MG63 (cell line): ENCODE measurements around the gene ACAN. TPM values are rescaled to one million over a fixed set of nuclear protein-coding genes. Genes with fewer than 3 reads are reported as not detected.

Source experiments
- DNase-seq: peaks from one replicate; pipeline ENCODE4 v3.0.0-alpha.2; 2020
- H3K27me3 ChIP-seq: fragments of 250-450 bp; sonication (Bioruptor Pico); 2 replicates; pipeline ENCODE4 v1.5.1; 2020; ENCODE audit warnings: mild to moderate bottlenecking, moderate library complexity
- H3K36me3 ChIP-seq: fragments of 250-450 bp; sonication (Bioruptor Pico); 2 replicates; pipeline ENCODE4 v1.5.1; 2020; ENCODE audit warnings: mild to moderate bottlenecking, moderate library complexity
- H3K4me3 ChIP-seq: fragments of 250-450 bp; sonication (Bioruptor Pico); 2 replicates; pipeline ENCODE4 v1.5.1; 2020; ENCODE audit warnings: mild to moderate bottlenecking, moderate library complexity
- H3K9me3 ChIP-seq: fragments of 250-450 bp; sonication (Bioruptor Pico); 2 replicates; pipeline ENCODE4 v1.5.1; 2020; ENCODE audit warnings: mild to moderate bottlenecking, moderate library complexity
- total RNA-seq: library from RNA; depleted of rRNA; stranded (reverse); fragments of >200 nt; shearing (Covaris generic); gene quantifications from 2 replicates; pipeline ENCODE4 v1.2.3, GENCODE V29; 2014; ENCODE audit warnings: low replicate concordance

The ACAN gene
- total RNA-seq, 1 experiment from 2014 or later: 0.16 TPM

DNA sequence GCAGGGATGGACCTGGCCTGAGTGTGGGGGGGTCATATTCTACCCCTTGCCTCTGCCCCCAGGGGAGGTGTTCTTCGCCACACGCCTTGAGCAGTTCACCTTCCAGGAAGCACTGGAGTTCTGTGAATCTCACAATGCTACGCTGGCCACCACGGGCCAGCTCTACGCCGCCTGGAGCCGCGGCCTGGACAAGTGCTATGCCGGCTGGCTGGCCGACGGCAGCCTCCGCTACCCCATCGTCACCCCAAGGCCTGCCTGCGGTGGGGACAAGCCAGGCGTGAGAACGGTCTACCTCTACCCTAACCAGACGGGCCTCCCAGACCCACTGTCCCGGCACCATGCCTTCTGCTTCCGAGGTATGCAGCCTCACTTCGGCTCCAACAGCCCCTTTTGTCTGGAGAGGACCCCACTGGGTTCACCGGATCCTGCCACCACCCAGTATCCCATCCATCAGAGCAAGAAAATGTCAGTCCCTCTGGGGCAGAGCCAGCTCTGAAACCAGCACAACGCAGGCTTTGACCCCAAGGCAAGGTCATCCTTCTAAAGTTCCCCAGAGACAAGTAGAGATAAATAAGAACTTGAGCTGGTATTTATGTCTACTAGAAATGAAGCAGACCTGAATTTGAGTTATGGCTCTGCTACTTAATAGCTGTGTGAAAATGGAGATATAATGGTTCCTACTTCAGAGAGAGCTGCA, 46.3 kb downstream of the ACAN start:
- no peak overlapping the region for H3K4me3 ChIP-seq
- no peaks in the 10 kb centered on the region for H3K27me3 ChIP-seq
- H3K36me3 ChIP-seq: no peaks in the 10 kb centered on the region
- DNase-seq: no peak
- no peaks in the 10 kb centered on the region; the same call in 1 of the 2 replicates for H3K9me3 ChIP-seq

DNA sequence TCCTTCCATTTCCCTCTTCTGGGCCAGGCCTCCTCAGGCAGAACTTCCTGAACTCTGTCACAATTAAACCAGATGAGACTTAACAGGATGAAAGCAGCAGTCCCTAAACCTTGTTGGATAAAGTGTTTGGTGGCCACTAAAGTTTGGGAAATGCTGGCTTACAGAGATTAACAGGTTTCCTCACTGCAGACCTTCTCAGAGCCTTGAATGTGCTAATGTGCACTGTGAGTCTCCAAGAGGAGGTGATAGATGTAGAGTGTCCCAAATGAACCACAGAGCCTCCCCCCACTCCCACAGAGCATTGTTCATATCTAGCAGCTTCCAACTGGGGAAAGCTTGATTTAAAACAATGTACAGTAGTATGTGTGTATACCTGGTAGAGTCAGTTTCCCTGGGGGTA, 49.2 kb downstream of the ACAN start:
- no peak for DNase-seq
- no peak overlapping the region for H3K4me3 ChIP-seq
- no peaks in the 10 kb centered on the region for H3K36me3 ChIP-seq
- H3K9me3 ChIP-seq: no peaks in the 10 kb centered on the region; the same call in 1 of the 2 replicates
- H3K27me3 ChIP-seq: no peaks in the 10 kb centered on the region

DNA sequence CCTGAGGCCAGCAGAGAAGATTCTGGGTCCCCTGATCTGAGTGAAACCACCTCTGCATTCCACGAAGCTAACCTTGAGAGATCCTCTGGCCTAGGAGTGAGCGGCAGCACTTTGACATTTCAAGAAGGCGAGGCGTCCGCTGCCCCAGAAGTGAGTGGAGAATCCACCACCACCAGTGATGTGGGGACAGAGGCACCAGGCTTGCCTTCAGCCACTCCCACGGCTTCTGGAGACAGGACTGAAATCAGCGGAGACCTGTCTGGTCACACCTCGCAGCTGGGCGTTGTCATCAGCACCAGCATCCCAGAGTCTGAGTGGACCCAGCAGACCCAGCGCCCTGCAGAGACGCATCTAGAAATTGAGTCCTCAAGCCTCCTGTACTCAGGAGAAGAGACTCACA, 55.7 kb downstream of the ACAN start:
- Histone ChIP-seq H3K9me3 (no peaks in the 10 kb centered on the region; the same call in 1 of the 2 replicates), H3K4me3 (no peak overlapping the region), H3K36me3 (no peaks in the 10 kb centered on the region), H3K27me3 (no peaks in the 10 kb centered on the region; the same call in 1 of the 2 replicates)
- DNase-seq: no peak

DNA sequence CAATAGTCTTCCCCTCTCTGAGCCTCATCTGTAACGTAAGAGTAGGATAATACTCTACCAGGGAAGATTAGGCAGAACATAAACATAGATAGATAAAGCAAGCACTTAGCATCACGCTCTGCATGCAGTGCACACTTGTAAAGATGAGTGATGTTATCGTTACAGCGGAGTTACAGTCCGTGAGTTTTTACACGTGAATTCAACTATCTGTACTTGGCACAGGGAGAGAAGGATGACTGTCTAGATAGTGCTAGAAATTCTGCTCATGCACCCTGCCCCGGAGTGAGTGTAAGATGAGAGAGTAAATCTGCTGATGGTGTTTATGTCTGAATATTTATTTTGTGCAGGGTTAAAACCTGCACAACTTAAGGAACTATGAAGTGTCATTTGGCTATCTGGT, 56.3 kb downstream of the ACAN start:
- H3K36me3 ChIP-seq: no peaks in the 10 kb centered on the region
- no peak for DNase-seq
- no peaks in the 10 kb centered on the region for H3K9me3 ChIP-seq
- no peak overlapping the region for H3K4me3 ChIP-seq
- no peaks in the 10 kb centered on the region; the same call in 1 of the 2 replicates for H3K27me3 ChIP-seq

DNA sequence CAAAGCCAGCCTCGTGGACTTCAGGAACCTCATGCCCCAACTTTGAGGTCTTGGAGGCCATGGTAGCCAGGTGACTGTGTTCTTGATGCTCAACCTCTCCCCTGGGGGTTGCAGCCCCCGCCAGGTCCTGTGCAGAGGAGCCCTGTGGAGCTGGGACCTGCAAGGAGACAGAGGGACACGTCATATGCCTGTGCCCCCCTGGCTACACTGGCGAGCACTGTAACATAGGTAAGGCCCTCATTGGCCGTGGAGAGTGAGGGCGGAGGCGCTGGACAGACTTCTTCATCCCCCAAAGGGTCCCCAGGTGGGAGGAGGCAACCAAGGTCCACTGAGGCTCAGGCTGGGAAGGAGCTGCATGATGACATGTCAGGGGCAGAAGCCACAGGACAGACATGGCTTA, 57.0 kb downstream of the ACAN start:
- Histone ChIP-seq H3K4me3 (no peak overlapping the region), H3K9me3 (no peaks in the 10 kb centered on the region), H3K36me3 (no peaks in the 10 kb centered on the region), H3K27me3 (no peaks in the 10 kb centered on the region; the same call in 1 of the 2 replicates)
- DNase-seq: no peak

DNA sequence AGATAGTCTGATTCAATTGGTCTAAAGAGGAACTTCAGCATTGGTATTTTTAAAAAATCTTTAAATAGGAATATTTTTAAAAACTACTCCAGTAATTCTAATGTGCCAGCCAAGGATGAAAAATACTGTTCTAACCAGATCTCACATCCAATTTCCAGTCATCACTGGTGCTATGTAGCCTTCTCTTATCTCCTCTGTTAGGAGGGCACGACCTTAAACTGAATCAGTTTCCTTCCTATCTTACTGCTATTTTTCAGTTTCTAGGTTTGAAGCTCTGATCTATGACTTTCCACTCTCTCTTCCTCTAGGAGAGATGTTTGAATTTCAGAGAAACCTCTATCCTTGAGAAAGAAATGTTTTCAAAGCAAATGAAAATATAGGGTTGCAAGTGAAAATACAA, 60.2 kb downstream of the ACAN start:
- Histone ChIP-seq H3K4me3 (no peak overlapping the region), H3K36me3 (no peaks in the 10 kb centered on the region), H3K9me3 (no peaks in the 10 kb centered on the region), H3K27me3 (no peaks in the 10 kb centered on the region; the same call in 1 of the 2 replicates)
- no peak for DNase-seq

DNA sequence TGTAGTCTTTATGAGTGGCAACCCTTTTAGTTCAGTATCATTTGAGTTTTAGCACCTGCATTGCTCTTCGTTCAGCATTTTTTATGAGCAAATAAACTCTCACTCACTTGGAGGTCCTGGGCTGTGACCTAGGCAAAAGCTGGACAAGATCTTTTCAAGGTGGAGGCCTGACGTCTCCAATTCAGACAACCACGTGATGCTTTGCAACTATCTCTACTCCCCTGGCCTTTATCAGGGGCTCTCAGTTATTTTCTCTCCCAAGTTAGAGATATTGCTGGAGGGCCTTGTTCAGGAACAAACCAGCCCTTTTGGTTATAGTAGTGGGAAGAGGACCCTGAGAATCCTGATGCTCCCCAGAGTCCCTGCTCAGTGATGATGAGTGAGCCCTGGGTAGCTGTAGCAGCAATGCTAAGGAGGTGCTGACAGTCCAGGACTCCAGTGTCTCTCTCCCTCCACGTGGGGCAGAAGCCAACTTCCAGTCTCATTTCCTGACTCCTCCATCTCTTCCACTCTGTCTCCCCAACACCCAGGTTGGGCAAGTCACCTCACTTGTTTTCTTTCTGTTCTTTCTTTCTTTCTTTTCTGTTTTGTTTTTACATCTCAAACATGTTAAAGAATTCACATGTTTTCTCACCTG, 61.7 kb downstream of the ACAN start:
- Histone ChIP-seq H3K27me3 (no peaks in the 10 kb centered on the region; the same call in 1 of the 2 replicates), H3K36me3 (no peaks in the 10 kb centered on the region), H3K9me3 (no peaks in the 10 kb centered on the region), H3K4me3 (no peak overlapping the region)
- DNase-seq: no peak

DNA sequence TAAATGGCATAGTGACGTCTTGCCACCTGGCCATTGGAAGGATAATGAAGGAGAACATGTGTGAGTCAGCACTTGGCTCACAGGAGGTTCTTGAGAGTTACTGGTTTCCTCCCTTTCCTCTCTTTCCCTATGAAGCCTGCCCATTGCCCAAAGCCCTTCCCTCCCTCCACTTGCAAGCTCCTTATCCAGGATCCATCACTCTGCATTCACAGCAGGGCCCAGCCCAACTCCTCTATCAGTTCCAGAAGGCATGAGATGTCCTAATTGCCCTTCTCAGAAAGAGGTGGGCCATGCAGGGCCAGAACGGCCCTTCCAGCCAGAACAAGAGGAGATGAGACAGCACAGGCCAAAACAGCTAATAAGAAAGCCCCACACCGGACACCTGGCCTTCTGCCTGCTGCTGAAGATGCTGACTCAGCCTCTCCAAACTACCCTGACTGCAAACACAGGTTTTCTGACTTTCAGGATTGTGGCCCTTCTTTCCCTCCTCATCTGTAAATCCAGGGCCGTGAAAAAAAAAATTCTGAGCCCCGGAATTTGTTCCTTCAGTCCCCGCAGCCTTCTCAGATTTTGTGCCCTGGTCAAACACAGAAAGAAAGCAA, 62.4 kb downstream of the ACAN start:
- no peaks in the 10 kb centered on the region for H3K9me3 ChIP-seq
- DNase-seq: no peak
- H3K36me3 ChIP-seq: no peaks in the 10 kb centered on the region
- H3K4me3 ChIP-seq: no peak overlapping the region
- H3K27me3 ChIP-seq: no peaks in the 10 kb centered on the region; the same call in 1 of the 2 replicates

DNA sequence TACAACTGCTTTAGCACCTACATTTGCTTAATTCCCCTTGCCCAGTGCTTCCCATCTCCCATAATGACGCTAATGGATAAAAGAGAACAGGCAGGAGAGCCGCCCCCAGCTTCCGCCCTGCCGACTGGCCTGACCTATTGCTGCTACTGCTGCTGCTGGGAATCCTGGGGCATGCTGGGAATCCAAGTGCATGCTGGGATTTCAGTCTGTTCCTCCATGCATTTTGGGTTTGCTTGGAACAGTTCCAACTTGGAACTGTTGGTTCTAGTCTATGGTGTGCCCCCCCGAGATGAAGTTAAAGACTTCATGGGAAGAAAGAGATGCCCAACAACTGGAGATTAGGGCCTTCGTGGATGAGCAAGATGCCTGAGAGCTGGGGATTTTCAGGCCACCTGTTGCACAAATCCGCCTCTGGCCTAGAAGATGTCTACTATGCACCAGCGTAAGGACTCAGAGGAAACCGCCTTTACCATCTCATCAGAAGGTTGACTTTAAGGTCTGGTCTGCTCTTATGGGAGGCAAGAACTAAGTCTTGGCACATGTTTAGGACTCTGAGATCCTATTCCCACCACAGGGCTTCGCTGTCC, 63.2 kb downstream of the ACAN start:
- Histone ChIP-seq H3K36me3 (no peaks in the 10 kb centered on the region), H3K9me3 (no peaks in the 10 kb centered on the region), H3K4me3 (no peak overlapping the region), H3K27me3 (no peaks in the 10 kb centered on the region; the same call in 1 of the 2 replicates)
- no peak for DNase-seq

DNA sequence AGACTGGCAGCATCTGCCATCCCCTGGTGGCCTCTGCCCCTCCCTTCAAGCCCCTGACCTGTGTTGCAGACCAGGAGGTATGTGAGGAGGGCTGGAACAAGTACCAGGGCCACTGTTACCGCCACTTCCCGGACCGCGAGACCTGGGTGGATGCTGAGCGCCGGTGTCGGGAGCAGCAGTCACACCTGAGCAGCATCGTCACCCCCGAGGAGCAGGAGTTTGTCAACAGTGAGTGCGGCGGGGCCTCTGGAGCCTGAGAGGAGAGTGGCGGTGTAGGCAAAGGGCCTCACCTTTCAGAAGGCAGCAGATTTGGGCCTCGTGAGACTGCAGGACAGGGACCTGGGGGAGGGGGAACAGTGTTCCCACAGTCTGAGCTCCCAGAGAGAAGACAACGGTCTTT, 68.1 kb downstream of the ACAN start:
- no peak overlapping the region for H3K4me3 ChIP-seq
- no peaks in the 10 kb centered on the region for H3K9me3 ChIP-seq
- no peaks in the 10 kb centered on the region for H3K36me3 ChIP-seq
- DNase-seq: no peak
- no peaks in the 10 kb centered on the region for H3K27me3 ChIP-seq

DNA sequence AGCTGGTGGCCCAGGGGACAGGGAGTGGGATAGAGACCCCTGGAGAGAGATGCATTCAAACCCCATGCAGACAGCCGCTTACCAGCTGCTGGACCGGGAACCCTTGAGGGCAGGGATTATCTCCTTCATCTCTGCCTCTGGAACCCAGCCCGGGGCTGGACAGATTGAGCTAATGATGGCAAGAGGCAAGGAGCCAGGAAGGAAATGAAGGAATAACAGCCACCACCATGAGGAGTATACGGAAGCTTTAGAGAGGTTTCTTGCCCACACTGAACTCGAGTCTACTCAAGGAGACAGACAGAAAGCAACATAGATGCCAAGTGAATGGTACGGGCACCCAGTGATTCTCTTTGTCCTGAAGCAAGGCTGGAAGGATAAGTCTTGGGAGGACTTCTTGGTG, 68.9 kb downstream of the ACAN start:
- DNase-seq: no peak
- no peaks in the 10 kb centered on the region for H3K9me3 ChIP-seq
- H3K27me3 ChIP-seq: no peaks in the 10 kb centered on the region
- no peaks in the 10 kb centered on the region for H3K36me3 ChIP-seq
- H3K4me3 ChIP-seq: no peak overlapping the region

DNA sequence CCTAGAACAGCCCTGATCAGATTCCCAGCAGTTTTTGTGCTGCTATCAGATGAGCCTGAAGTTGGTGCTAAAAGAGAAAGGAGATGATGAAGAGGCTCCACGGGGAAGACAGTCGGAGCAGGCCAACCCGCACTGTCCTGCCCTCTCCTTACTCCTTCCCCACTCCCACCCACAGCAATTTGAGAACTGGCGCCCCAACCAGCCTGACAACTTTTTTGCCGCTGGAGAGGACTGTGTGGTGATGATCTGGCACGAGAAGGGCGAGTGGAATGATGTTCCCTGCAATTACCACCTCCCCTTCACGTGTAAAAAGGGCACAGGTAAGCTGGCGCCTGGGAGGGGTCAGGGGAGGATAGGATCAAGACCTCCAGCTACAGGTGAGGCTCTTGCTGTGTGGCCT, 69.5 kb downstream of the ACAN start:
- Histone ChIP-seq H3K9me3 (no peaks in the 10 kb centered on the region), H3K36me3 (no peaks in the 10 kb centered on the region), H3K27me3 (no peaks in the 10 kb centered on the region), H3K4me3 (no peak overlapping the region)
- no peak for DNase-seq

DNA sequence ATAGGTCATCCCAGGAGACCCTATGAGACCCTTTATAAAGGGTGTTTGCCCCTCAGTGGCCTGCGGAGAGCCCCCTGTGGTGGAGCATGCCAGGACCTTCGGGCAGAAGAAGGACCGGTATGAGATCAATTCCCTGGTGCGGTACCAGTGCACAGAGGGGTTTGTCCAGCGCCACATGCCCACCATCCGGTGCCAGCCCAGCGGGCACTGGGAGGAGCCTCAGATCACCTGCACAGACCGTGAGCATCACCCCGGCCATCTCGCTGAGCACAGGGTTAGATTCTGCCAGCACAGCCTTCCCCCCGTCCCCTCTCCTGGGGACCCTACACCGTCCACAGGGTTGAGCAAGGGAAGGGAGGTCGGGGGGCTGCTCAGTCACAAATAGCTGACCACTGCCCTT, 70.5 kb downstream of the ACAN start:
- Histone ChIP-seq H3K9me3 (no peaks in the 10 kb centered on the region), H3K36me3 (no peaks in the 10 kb centered on the region), H3K4me3 (no peak overlapping the region), H3K27me3 (no peaks in the 10 kb centered on the region)
- no peak for DNase-seq

DNA sequence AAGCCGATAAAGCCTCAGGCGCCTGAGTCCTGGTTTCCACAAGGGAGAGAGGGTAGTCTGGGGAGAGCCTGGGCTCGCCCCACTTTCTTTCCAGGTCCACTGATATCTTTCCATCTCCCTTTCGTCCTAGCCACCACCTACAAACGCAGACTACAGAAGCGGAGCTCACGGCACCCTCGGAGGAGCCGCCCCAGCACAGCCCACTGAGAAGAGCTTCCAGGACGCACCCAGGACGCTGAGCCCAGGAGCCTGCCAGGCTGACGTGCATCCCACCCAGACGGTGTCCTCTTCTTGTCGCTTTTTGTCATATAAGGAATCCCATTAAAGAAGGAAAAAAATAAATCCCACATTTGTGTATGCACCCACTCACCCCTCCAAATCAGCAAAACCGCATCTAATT, 71.0 kb downstream of the ACAN start:
- no peaks in the 10 kb centered on the region for H3K27me3 ChIP-seq
- H3K4me3 ChIP-seq: no peak overlapping the region
- no peaks in the 10 kb centered on the region for H3K9me3 ChIP-seq
- no peak for DNase-seq
- no peaks in the 10 kb centered on the region for H3K36me3 ChIP-seq

DNA sequence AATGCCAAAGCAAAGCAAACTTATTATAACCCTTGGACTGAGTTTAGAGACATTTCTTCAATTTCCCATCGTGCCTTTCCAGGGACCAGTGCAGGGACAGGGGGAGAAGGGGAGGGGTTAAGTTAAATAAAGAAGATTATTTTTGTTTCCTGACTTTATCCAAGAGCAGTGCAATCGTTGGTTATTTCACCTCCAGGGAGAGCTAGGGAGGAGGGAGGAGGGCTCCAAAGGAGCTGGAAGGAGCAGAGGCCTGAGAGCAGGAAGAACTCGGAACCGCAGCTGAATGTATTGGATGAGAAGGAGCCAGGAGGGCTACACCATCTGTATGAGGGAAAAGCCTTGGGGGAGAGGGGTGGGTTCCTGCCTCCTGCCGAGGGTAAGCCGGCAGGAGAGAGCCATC, 71.4 kb downstream of the ACAN start:
- no peaks in the 10 kb centered on the region for H3K27me3 ChIP-seq
- no peak for DNase-seq
- no peaks in the 10 kb centered on the region for H3K36me3 ChIP-seq
- H3K4me3 ChIP-seq: no peak overlapping the region
- H3K9me3 ChIP-seq: no peaks in the 10 kb centered on the region

DNA sequence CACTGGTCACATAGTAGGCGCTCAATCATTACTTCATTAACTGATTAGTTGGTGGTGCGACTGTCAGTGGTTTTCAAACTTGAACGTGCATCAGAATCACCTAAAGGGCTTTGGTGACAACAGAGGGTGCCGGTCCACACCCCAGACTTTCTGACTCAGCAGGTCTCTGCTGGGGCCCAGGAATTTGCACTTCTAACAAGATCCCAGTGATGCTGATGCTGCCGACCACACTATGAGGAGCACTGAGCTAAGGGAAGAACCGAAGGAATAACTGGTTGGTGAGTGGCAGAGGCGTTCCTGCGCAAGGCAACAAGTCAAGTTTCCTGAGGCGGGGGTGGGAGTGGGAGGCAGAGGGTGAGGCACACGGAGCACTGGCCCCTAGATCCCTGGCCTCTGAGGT, 73.3 kb downstream of the ACAN start:
- DNase-seq: no peak
- H3K36me3 ChIP-seq: no peaks in the 10 kb centered on the region

DNA sequence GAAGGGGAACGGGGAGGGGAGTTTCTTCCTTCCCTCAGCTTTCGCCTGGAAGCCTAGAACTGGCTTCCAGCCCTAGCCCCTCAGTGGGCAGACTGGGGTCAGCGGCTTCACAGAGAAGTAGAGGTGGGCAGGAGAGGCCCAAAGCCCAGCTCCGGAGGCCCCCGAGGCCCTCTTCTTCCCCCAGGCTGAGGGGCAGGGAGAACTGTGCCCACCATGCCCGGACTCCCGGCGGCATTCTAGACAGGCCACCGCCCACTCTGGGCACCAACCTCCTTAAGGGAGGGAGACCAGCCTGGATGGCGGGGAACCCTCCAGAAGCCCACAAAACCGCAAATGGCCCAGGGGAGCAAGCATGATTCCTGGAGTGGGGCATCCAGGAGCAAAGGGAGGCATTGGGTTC, 74.2 kb downstream of the ACAN start:
- Histone ChIP-seq H3K4me3 (no peak overlapping the region), H3K27me3 (no peaks in the 10 kb centered on the region), H3K9me3 (no peaks in the 10 kb centered on the region), H3K36me3 (no peaks in the 10 kb centered on the region)
- no peak for DNase-seq

More for the DNA sequence above, 73.3 kb downstream of the ACAN start:
- H3K4me3 ChIP-seq: no peak overlapping the region
- H3K9me3 ChIP-seq: no peaks in the 10 kb centered on the region
- no peaks in the 10 kb centered on the region for H3K27me3 ChIP-seq
